GM12878 (cell line): ENCODE results near the gene CTSE. TPM values are rescaled to one million over a fixed set of nuclear protein-coding genes. Genes with fewer than 3 reads are reported as not detected.

Experiments used
- ATAC-seq: fragments of 200-7000 bp; cut with Tn5 transposase; 3 replicates; pipeline ENCODE4 v1.9.1; 2020; ENCODE audit warnings: mild to moderate bottlenecking, moderate library complexity
- BruUV-seq: library from RNA; stranded (reverse); fragments of 400-500 nt; replicated peaks from 2 replicates; lab custom pipeline; 2021; lab: Mats Ljungman, UMichigan
- CTCF ChIA-PET: fragments of 300-600 bp; sonication (Branson Sonifier 250); formaldehyde crosslinking; extraction: SDS; loops from one replicate; lab custom pipeline; 2021; ENCODE audit warnings: inconsistent platforms; lab: Yijun Ruan, JAX
- POLR2A ChIA-PET: fragments of 350-600 bp; formaldehyde crosslinking; extraction: SDS; loops from one replicate; lab custom pipeline; 2021; ENCODE audit warnings: inconsistent platforms; lab: Charles Lee
- RAD21 ChIA-PET: fragments of 300-600 bp; sonication (Branson Sonifier 250); formaldehyde crosslinking; loops from one replicate; lab custom pipeline; 2023; ENCODE audit warnings: antibody characterized with exemption; ENCODE audit not compliant: unreplicated experiment; lab: Charles Lee
- SMC1A ChIA-PET: fragments of 300-600 bp; sonication (Branson Sonifier 250); formaldehyde crosslinking; loops from one replicate; lab custom pipeline; 2023; ENCODE audit not compliant: unreplicated experiment, uncharacterized antibody; lab: Charles Lee
- DNase-seq: peaks from one replicate; pipeline ENCODE4 v3.0.0-alpha.2; 2011; ENCODE audit warnings: low read depth, low spot score
- FAIRE-seq: peaks from 3 replicates; lab custom pipeline; 2011; peaks lifted over from hg19 to GRCh38; lab: Jason Lieb, UNC
- H2AFZ ChIP-seq: 2 replicates; pipeline ENCODE4 v1.6.0; 2011; ENCODE audit warnings: low read depth, low read length, control low read depth; ENCODE audit not compliant: control insufficient read depth
- H3K27ac ChIP-seq: 2 replicates; pipeline ENCODE4 v1.5.1; 2011; ENCODE audit warnings: control low read depth; ENCODE audit not compliant: control insufficient read depth, insufficient read depth
- H3K27me3 ChIP-seq, 2 experiments: replicated peaks in 1 of 2; 2 replicates each; pipeline versions ENCODE4 v1.6.0 to v1.6.1; 2011; ENCODE audit warnings: low read length in 1 of 2; ENCODE audit not compliant: control insufficient read depth in 2 of 2, insufficient read depth in 2 of 2
- H3K36me3 ChIP-seq, 2 experiments: 2 replicates each; pipeline ENCODE4 v1.5.1; 2011; ENCODE audit warnings: low read length in 1 of 2; ENCODE audit not compliant: control insufficient read depth in 2 of 2, insufficient read depth in 2 of 2
- H3K4me1 ChIP-seq: 2 replicates; pipeline ENCODE4 v1.6.1; 2011; ENCODE audit warnings: mild to moderate bottlenecking, low read length, moderate library complexity, mixed read lengths; ENCODE audit not compliant: control insufficient read depth, insufficient read depth
- H3K4me2 ChIP-seq: 2 replicates; pipeline ENCODE4 v1.6.0; 2011; ENCODE audit warnings: control low read depth; ENCODE audit not compliant: control insufficient read depth, insufficient read depth
- H3K4me3 ChIP-seq: fragments of 200-600 bp; sonication (generic); 2 replicates; pipeline ENCODE4 v1.5.1; 2016
- H3K79me2 ChIP-seq: 2 replicates; pipeline ENCODE4 v1.6.0; 2011; ENCODE audit warnings: low read length; ENCODE audit not compliant: control insufficient read depth, insufficient read depth
- H3K9ac ChIP-seq: 2 replicates; pipeline ENCODE4 v1.8.0; 2011; ENCODE audit warnings: low read length, control low read depth, mixed read lengths; ENCODE audit not compliant: control insufficient read depth, insufficient read depth
- H3K9me3 ChIP-seq: replicated peaks from 3 replicates; pipeline ENCODE4 v1.5.1; 2011; ENCODE audit warnings: mild to moderate bottlenecking, low read length; ENCODE audit not compliant: control insufficient read depth, insufficient read depth
- H4K20me1 ChIP-seq: 2 replicates; pipeline ENCODE4 v1.6.0; 2011; ENCODE audit not compliant: control insufficient read depth, insufficient read depth
- ASH2L ChIP-seq: fragments of 300-600, 200-600 bp; sonication (generic); IDR thresholded peaks from 2 replicates; pipeline ENCODE4 v1.6.1; 2017; ENCODE audit warnings: low read depth, mild to moderate bottlenecking, borderline replicate concordance
- BHLHE40 ChIP-seq, 2 experiments: fragments of 450-650 bp in 1 of 2; IDR thresholded peaks; 2 replicates each; pipeline ENCODE4 v1.6.1; 2011 to 2017; ENCODE audit warnings: low read depth in 2 of 2, borderline replicate concordance in 1 of 2, improper control_type of control experiment in 1 of 2, low read length in 1 of 2, mild to moderate bottlenecking in 1 of 2
- CHD2 ChIP-seq: IDR thresholded peaks from 2 replicates; pipeline ENCODE4 v1.6.1; 2011; ENCODE audit warnings: low read depth, low read length, improper control_type of control experiment, borderline replicate concordance
- CHD4 ChIP-seq: fragments of 200-600 bp; sonication (generic); IDR thresholded peaks from 2 replicates; pipeline ENCODE4 v1.6.1; 2016; ENCODE audit warnings: mild to moderate bottlenecking
- CREB1 ChIP-seq: IDR thresholded peaks from 2 replicates; pipeline ENCODE4 v1.6.1; 2012; ENCODE audit warnings: low read depth, mild to moderate bottlenecking, inconsistent platforms
- CREM ChIP-seq: IDR thresholded peaks from 2 replicates; pipeline ENCODE4 v1.6.1; 2014; ENCODE audit warnings: antibody characterized with exemption, low read depth
- ELK1 ChIP-seq: IDR thresholded peaks from 2 replicates; pipeline ENCODE4 v1.6.1; 2012; ENCODE audit warnings: low read depth, low read length, improper control_type of control experiment
- EZH2 ChIP-seq: IDR thresholded peaks from 2 replicates; pipeline ENCODE4 v1.6.1; 2012; ENCODE audit warnings: low read depth, mild to moderate bottlenecking, control low read depth, inconsistent platforms, low read length, borderline replicate concordance; ENCODE audit not compliant: control insufficient read depth
- RAD21 ChIP-seq: IDR thresholded peaks from 2 replicates; pipeline ENCODE4 v1.6.1; 2011; ENCODE audit warnings: mild to moderate bottlenecking, low read depth, low read length, moderate library complexity; ENCODE audit not compliant: insufficient read depth
- SMARCA5 ChIP-seq: fragments of 450-650 bp; IDR thresholded peaks from 2 replicates; pipeline ENCODE4 v1.6.1; 2017; ENCODE audit warnings: mild to moderate bottlenecking
- SMC3 ChIP-seq: IDR thresholded peaks from 2 replicates; pipeline ENCODE4 v1.6.1; 2011; ENCODE audit warnings: low read length, improper control_type of control experiment, borderline replicate concordance
- SP1 ChIP-seq: IDR thresholded peaks from one replicate; pipeline ENCODE4 v1.6.1; 2011; ENCODE audit warnings: low read depth, low read length
- TCF7 ChIP-seq: IDR thresholded peaks from 2 replicates; pipeline ENCODE4 v1.6.1; 2014; ENCODE audit warnings: antibody characterized with exemption, borderline replicate concordance
- YY1 ChIP-seq: IDR thresholded peaks from 2 replicates; pipeline ENCODE4 v1.6.1; 2011; ENCODE audit warnings: low read depth, mild to moderate bottlenecking, low read length
- ZNF24 ChIP-seq: fragments of 450-650 bp; IDR thresholded peaks from 2 replicates; pipeline ENCODE4 v1.6.1; 2017; ENCODE audit warnings: antibody characterized with exemption, mild to moderate bottlenecking
- WGBS: methylation state at CpG from one replicate; pipeline ENCODE4 v1.1.6; 2016; ENCODE audit warnings: low lambda C conversion rate; ENCODE audit not compliant: insufficient replicate concordance, insufficient coverage; ENCODE audit errors: missing lambda C conversion rate; 5-methylcytosine and 5-hydroxymethylcytosine counted together
- in situ Hi-C: fragments of 300-500 bp; cut with MboI; formaldehyde crosslinking; loops from 9 replicates; pipeline ENCODE4 v1.14.3; 2018; ENCODE audit warnings: mixed read lengths
- intact Hi-C: fragments of 100-400 bp; cut with micrococcal nuclease; formaldehyde crosslinking; loops from one replicate; pipeline ENCODE4 v1.14.2; 2022; ENCODE audit not compliant: unreplicated experiment
- polyA plus RNA-seq, 11 experiments: library from polyadenylated mRNA; depleted of rRNA in 4 of 11; unstranded in 6 of 11; stranded (reverse) in 5 of 11; fragments of >200 nt; fragmentation: Nextera tagmentation in 4 of 11; fragmentation: Illumina TruSeq in 1 of 11; extraction: Ambion mirVana in 4 of 11; extraction: Trizol in 1 of 11; gene quantifications; 1 replicate in 1 of 11; 2 replicates in 10 of 11; pipeline versions ENCODE4 v1.2.1 to v1.2.3, GENCODE V29; 2011 to 2016; ENCODE audit warnings: inconsistent platforms in 2 of 11, missing spikeins in 2 of 11, low read depth in 1 of 11
- total RNA-seq, 4 experiments: library from RNA; depleted of rRNA in 3 of 4; stranded (reverse); fragments of >200 nt in 3 of 4; fragmentation: Illumina TruSeq in 1 of 4; extraction: Trizol in 1 of 4; gene quantifications; 2 replicates each; pipeline versions ENCODE4 v1.2.1 to v1.2.3, GENCODE V29; 2013 to 2021
- TF ChIP-seq, protein P1 (sequence below): fragments of 450-650 bp; IDR thresholded peaks from 2 replicates; pipeline ENCODE4 v1.6.1; 2017; ENCODE audit warnings: borderline replicate concordance
- TF ChIP-seq, protein P2 (sequence below): IDR thresholded peaks from 2 replicates; pipeline ENCODE4 v1.6.1; 2012; ENCODE audit warnings: low read length, inconsistent platforms
- TF ChIP-seq, protein P3 (sequence below), 3 experiments: IDR thresholded peaks in 2 of 3; conservative IDR thresholded peaks in 1 of 3; 2 replicates each; pipeline ENCODE4 v1.5.1; 2011; ENCODE audit warnings: low read depth in 3 of 3, low read length in 3 of 3, mild to moderate bottlenecking in 3 of 3, control low read depth in 2 of 3, moderate library complexity in 2 of 3, inconsistent platforms in 1 of 3, mixed read lengths in 1 of 3; ENCODE audit not compliant: control insufficient read depth in 2 of 3, insufficient read depth in 1 of 3; ENCODE audit errors: extremely low read depth in 1 of 3

Gene CTSE
- total and polyA plus RNA-seq, 10 of the 15 experiments (the other 5 are each of a cell fraction or from before 2014, with no cell fraction given), result 0.26 TPM; not detected in 9

DNA sequence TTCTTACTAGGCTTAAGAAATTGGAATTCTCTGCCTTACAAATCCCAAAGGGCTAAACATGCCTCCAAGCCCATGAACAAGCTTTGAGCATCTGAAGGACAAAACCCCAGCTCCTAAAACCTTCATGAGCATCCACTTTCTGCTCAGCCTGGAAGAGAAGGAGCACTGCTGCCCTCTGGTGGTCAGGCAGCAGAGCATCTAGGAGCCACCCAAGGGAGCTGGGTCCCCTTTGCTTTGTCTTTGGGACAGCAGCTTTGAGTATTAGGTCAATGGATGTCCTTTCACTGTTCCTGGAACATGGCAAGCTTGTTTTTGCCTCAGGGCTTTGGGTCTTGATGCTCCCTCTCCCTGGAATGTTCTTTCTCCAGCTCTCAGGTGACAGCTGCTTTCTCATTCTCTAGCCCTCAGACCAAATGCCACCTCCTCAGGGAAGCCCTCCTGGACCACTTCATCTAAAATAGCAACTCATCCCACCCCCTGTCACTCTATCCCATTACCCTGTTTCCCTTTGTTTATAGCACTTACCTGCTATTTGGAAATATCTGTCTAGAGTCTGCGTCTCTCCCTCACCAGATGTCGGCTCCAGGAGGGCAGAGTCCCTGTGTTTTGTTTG, 46.2 kb downstream of the CTSE start:
- WGBS, result 60% methylated on average over 2 of the region's 2 CpGs
- DNase-seq, result peak; percentile 23
- no peaks in the 10 kb centered on the region for H3K79me2 ChIP-seq
- no peak overlapping the region for H3K4me3 ChIP-seq
- H3K4me1 ChIP-seq, result no peaks in the 10 kb centered on the region
- SMC1A ChIA-PET, result interaction anchor here (0.5 to 5.1 kb wide), 59 partner anchors 9 to 448 kb away, joined by 3 to 110 read pairs (median 4); partner anchors contain the start of genes CTSE and RAB7B
- H3K4me2 ChIP-seq, result no peak overlapping the region
- H3K9me3 ChIP-seq, result no peaks in the 10 kb centered on the region
- no peaks in the 10 kb centered on the region; a peak in 1 of 4 replicates for H3K27me3 ChIP-seq
- peak; percentile 98 for ATAC-seq
- intact Hi-C loops, result loop anchor here (1.0 to 5.0 kb wide), 4 partner anchors 58 to 385 kb away; no protein-coding TSS in a partner anchor
- H3K27ac ChIP-seq, result no peak overlapping the region
- POLR2A ChIA-PET, result interaction anchor here (1.1 to 1.8 kb wide), 3 partner anchors 8 to 318 kb away, joined by 3 to 5 read pairs (median 3); no protein-coding TSS in a partner anchor
- in situ Hi-C loops, result no loop called here
- H4K20me1 ChIP-seq, result no peaks in the 10 kb centered on the region
- no TSS peak for BruUV-seq
- RAD21 ChIA-PET, result interaction anchor here (0.6 to 4.8 kb wide), 60 partner anchors 9 to 494 kb away, joined by 3 to 158 read pairs (median 4); partner anchors contain the start of genes ELK4, RAB29 and SLC26A9
- CTCF ChIA-PET, result interaction anchor here (0.6 to 5.6 kb wide), 95 partner anchors 9 to 906 kb away, joined by 3 to 230 read pairs (median 5); partner anchors contain the start of genes RAB29 and SLC26A9
- no peak overlapping the region for H3K9ac ChIP-seq
- no peak overlapping the region for H2AFZ ChIP-seq
- H3K36me3 ChIP-seq, result no peaks in the 10 kb centered on the region
- no peak for FAIRE-seq
- no peak for TF ChIP-seq ZNF24
- TF ChIP-seq, protein P1, sequence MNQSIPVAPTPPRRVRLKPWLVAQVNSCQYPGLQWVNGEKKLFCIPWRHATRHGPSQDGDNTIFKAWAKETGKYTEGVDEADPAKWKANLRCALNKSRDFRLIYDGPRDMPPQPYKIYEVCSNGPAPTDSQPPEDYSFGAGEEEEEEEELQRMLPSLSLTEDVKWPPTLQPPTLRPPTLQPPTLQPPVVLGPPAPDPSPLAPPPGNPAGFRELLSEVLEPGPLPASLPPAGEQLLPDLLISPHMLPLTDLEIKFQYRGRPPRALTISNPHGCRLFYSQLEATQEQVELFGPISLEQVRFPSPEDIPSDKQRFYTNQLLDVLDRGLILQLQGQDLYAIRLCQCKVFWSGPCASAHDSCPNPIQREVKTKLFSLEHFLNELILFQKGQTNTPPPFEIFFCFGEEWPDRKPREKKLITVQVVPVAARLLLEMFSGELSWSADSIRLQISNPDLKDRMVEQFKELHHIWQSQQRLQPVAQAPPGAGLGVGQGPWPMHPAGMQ, result no peak
- TF ChIP-seq CHD4, result no peak
- TF ChIP-seq BHLHE40 (IDR thresholded peaks at IDR 0.05; ENCODE audit: borderline replicate concordance in 1 of 2, low read depth in 2 of 2, low read length in 1 of 2), result no peak
- TF ChIP-seq ELK1, result no peak
- TF ChIP-seq, protein P2, sequence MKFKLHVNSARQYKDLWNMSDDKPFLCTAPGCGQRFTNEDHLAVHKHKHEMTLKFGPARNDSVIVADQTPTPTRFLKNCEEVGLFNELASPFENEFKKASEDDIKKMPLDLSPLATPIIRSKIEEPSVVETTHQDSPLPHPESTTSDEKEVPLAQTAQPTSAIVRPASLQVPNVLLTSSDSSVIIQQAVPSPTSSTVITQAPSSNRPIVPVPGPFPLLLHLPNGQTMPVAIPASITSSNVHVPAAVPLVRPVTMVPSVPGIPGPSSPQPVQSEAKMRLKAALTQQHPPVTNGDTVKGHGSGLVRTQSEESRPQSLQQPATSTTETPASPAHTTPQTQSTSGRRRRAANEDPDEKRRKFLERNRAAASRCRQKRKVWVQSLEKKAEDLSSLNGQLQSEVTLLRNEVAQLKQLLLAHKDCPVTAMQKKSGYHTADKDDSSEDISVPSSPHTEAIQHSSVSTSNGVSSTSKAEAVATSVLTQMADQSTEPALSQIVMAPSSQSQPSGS, result no peak
- no peak for TF ChIP-seq TCF7
- TF ChIP-seq ASH2L, result no peak
- no peak for TF ChIP-seq EZH2
- TF ChIP-seq YY1, result peak; percentile 59; the same call in 1 of the 2 replicates
- TF ChIP-seq, protein P3, sequence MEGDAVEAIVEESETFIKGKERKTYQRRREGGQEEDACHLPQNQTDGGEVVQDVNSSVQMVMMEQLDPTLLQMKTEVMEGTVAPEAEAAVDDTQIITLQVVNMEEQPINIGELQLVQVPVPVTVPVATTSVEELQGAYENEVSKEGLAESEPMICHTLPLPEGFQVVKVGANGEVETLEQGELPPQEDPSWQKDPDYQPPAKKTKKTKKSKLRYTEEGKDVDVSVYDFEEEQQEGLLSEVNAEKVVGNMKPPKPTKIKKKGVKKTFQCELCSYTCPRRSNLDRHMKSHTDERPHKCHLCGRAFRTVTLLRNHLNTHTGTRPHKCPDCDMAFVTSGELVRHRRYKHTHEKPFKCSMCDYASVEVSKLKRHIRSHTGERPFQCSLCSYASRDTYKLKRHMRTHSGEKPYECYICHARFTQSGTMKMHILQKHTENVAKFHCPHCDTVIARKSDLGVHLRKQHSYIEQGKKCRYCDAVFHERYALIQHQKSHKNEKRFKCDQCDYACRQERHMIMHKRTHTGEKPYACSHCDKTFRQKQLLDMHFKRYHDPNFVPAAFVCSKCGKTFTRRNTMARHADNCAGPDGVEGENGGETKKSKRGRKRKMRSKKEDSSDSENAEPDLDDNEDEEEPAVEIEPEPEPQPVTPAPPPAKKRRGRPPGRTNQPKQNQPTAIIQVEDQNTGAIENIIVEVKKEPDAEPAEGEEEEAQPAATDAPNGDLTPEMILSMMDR (IDR thresholded peaks at IDR 0.05 in 2 of 3, conservative IDR thresholded peaks at IDR 0.05 in 1 of 3; ENCODE audit: control insufficient read depth in 2 of 3, extremely low read depth in 1 of 3, insufficient read depth in 1 of 3, low read depth in 3 of 3, low read length in 3 of 3), result peak; percentile 90 to 98 (median 93)
- peak; percentile 97 for TF ChIP-seq SMC3
- no peak for TF ChIP-seq SP1
- TF ChIP-seq CREB1, result no peak
- no peak for TF ChIP-seq CREM
- 0 out of 2 replicates have a peak, but pooled peaks have one; percentile 25 for TF ChIP-seq SMARCA5
- peak; percentile 99 for TF ChIP-seq RAD21
- TF ChIP-seq CHD2, result no peak
